T-helper 1 cell treated with Interleukin-12 subunit alpha and Interleukin-12 subunit beta and Interleukin-4 antibody, amounts not matched to agents 30 μg/mL and 1 μg/mL, for 36 hours (primary cell): ENCODE results near the gene BTG2.
A peak's percentile ranks its signal among the peaks of the same experiment; 100 is the strongest.
"Not testable (repeated sequence)": the region's sequence is repeated elsewhere in the genome, so short reads cannot be mapped to it uniquely, and the experiment has no call there.

Experiments used
- H3K27ac Mint-ChIP-seq: one replicate; pipeline ENCODE4 v1.8.0; 2021; ENCODE audit warnings: mild to moderate bottlenecking, mixed read lengths
- H3K27me3 Mint-ChIP-seq: one replicate; pipeline ENCODE4 v1.8.0; 2021; ENCODE audit warnings: low read depth, mixed read lengths
- H3K36me3 Mint-ChIP-seq: one replicate; pipeline ENCODE4 v1.8.0; 2021; ENCODE audit warnings: low read depth, mixed read lengths
- H3K4me1 Mint-ChIP-seq: one replicate; pipeline ENCODE4 v1.8.0; 2021; ENCODE audit warnings: low read depth, mixed read lengths
- H3K4me3 Mint-ChIP-seq: one replicate; pipeline ENCODE4 v1.8.0; 2021; ENCODE audit warnings: mild to moderate bottlenecking, moderate library complexity, mixed read lengths
- H3K9me3 Mint-ChIP-seq: one replicate; pipeline ENCODE4 v1.8.0; 2021; ENCODE audit warnings: mixed read lengths

Gene BTG2

DNA sequence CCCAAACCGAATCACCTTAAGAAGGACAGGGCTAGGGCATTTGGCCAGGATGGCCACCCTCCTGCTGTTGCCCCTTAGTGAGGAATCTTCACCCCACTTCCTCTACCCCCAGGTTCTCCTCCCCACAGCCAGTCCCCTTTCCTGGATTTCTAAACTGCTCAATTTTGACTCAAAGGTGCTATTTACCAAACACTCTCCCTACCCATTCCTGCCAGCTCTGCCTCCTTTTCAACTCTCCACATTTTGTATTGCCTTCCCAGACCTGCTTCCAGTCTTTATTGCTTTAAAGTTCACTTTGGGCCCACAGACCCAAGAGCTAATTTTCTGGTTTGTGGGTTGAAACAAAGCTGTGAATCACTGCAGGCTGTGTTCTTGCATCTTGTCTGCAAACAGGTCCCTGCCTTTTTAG lies 3.6 kb downstream of the BTG2 start:
- Mint-ChIP-seq H3K36me3 (peaks cover 55% of the 10 kb centered on the region), H3K9me3 (no peaks in the 10 kb centered on the region), H3K27me3 (no peaks in the 10 kb centered on the region), H3K27ac (peak overlapping the region; percentile 69), H3K4me1 (peaks cover 42% of the 10 kb centered on the region), H3K4me3 (peak overlapping the region; percentile 97)

GRCh38 chr1:203311368-203312301 lies 6.3 kb downstream of the BTG2 start:
- Mint-ChIP-seq H3K4me1 (peaks cover 32% of the 10 kb centered on the region), H3K36me3 (peaks cover 55% of the 10 kb centered on the region), H3K9me3 (no peaks in the 10 kb centered on the region), H3K4me3 (no peak overlapping the region), H3K27me3 (no peaks in the 10 kb centered on the region), H3K27ac (peak overlapping the region; percentile 36)

DNA sequence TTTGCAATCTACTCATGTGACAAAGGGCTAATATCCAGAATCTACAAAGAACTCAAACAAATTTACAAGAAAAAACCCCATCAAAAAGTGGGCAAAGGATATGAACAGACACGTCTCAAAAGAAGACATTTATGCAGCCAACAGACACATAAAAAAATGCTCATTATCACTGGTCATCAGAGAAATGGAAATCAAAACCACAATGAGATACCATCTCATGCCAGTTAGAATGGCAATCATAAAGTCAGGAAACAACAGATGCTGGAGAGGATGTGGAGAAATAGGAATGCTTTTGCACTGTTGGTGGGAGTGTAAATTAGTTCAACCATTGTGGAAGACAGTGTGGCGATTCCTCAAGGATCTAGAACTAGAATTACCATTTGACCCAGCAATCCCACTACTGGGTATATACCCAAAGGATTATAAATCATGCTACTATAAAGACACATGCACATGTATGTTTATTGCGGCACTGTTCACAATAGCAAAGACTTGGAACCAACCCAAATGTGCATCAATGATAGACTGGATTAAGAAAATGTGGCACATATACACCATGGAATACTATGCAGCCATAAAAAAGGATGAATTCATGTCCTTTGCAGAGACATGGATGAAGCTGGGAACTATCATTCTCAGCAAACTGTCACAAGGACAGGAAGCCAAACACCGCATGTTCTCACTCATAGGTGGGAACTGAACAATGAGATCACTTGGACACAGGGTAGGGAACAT lies 8.9 kb downstream of the BTG2 start:
- not testable (repeated sequence) for H3K9me3 Mint-ChIP-seq, H3K27me3 Mint-ChIP-seq, H3K4me3 Mint-ChIP-seq, H3K27ac Mint-ChIP-seq
- peaks cover 21% of the 10 kb centered on the region for H3K4me1 Mint-ChIP-seq
- peaks cover 34% of the 10 kb centered on the region for H3K36me3 Mint-ChIP-seq

DNA sequence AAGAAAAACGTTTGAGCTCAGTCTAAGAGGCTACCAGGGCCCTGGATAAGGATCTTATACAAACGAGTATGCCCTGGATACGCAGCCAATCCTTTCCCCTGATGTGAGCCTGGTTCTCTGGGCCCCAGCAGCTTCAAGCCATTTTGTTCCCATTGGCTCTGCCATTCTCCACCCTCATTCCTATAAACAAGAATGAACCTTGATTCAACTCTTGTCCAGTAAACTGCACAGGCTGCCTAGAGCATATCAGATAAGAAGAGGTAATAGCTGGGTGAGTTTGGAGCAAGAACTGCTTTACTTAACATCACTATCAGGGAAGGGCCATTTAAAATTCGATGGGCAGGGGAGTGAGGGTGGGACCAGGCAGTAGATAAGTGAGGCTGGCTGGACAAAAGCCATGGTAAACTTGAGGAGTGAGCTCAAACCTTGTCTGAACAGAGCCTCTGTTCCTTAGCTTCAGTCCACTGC lies 11.3 kb downstream of the BTG2 start:
- no peak overlapping the region for H3K4me3 Mint-ChIP-seq
- H3K9me3 Mint-ChIP-seq = no peaks in the 10 kb centered on the region
- H3K4me1 Mint-ChIP-seq = peaks cover 28% of the 10 kb centered on the region
- H3K27me3 Mint-ChIP-seq = no peaks in the 10 kb centered on the region
- peaks cover 20% of the 10 kb centered on the region for H3K36me3 Mint-ChIP-seq
- no peak overlapping the region for H3K27ac Mint-ChIP-seq

DNA sequence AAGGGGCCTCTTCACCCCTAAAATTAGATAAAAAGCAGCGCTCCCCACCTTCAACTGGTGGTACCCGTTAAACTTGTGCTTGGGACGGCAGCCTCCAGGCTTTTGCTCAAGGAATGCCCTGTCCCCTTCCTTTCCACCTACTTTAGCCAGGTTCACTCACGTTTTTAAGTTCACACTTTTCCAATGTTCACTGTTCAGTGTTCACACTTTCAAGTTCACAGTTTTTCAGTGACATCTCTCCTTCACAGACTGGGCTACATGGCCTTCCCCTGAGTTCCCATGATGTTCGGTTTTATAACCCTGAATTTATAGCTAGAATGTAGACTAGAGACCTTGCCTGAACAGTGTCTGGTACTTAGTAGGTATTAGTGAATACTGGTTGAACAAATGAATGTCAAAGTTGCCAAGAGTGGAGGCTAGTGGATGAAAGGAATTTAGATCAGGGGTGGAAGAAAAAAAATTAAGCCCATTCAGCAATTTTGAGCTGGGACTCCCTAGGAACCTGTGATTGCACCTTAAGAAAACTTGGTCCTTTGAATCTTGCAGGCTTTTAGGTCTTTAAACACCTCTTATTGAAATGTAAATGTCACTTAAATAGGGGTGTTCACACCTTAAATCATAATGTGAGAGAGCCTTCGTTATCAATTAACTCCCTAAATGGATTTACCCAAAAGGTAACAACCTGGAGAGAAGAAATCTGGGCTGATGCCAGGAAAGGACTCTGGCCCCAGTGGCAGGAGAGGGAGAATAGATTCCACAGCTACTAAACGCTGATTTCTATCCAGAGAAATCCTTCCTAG lies 12.3 kb downstream of the BTG2 start:
- Mint-ChIP-seq H3K27ac (no peak overlapping the region), H3K27me3 (no peaks in the 10 kb centered on the region), H3K4me3 (no peak overlapping the region), H3K4me1 (peaks cover 38% of the 10 kb centered on the region), H3K36me3 (peaks cover 20% of the 10 kb centered on the region), H3K9me3 (no peaks in the 10 kb centered on the region)

DNA sequence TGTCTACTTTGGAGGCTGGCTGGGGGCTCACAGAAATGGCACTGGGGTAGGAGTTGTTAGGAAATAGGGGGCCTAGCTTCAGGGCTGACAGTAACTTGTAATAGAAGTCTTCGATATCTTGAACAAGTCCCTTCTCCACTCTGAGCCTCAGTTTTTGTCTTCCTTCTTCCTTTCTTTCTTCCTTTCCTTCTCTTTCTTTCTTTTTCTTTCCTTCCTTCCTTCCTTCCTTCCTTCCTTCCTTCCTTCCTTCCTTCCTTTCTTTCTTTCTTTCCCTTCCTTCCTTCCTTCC lies 12.9 kb downstream of the BTG2 start:
- H3K36me3 Mint-ChIP-seq = peaks cover 20% of the 10 kb centered on the region
- peaks cover 43% of the 10 kb centered on the region for H3K4me1 Mint-ChIP-seq
- H3K27me3 Mint-ChIP-seq = no peaks in the 10 kb centered on the region
- no peak overlapping the region for H3K4me3 Mint-ChIP-seq
- H3K9me3 Mint-ChIP-seq = no peaks in the 10 kb centered on the region
- H3K27ac Mint-ChIP-seq = no peak overlapping the region

- Mint-ChIP-seq H3K4me3 (peak overlapping the region; percentile 45), H3K9me3 (no peaks in the 10 kb centered on the region), H3K27ac (peak overlapping the region; percentile 90), H3K4me1 (peaks cover 66% of the 10 kb centered on the region), H3K36me3 (peaks cover 7% of the 10 kb centered on the region), H3K27me3 (no peaks in the 10 kb centered on the region)
Measured at GRCh38 chr1:203320591-203321272, 15.4 kb downstream of the BTG2 start.

DNA sequence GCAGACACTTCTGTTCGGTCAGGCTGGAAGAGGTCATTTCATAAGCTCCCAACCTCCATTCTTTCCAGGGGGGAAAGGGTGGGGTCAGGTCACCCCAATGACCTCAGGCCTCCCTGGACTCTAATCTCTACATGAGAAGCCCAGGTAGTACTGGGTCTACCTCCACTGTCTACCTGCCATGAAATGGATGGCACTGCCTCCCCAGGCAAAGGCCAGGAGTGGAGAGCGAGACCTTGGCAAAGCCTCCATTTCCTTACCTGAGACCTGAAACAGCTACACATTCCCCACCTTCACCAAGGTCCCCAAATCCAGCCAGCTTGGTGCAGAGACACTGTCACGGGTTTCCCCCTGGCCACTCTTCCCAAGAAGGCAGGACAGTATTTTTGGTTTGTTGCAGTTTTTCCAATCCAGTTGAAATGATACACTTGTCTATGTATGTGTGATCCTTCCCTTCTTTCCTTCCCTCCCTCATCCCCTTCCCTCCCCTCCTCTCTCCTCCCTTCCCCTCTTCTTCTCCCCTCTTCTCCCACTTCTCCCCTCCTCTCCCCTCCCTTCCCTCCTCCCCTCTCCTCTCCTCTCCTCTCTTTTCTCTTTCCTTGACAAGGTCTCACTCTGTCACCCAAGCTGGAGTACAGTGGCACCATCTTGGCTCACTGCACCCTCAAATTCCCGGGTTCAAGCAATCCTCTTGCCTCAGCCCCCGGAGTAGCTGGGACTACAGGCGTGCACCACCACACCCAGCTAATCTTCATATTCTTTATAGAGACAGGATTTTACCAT lies 16.1 kb downstream of the BTG2 start:
- Mint-ChIP-seq H3K4me3 (peak overlapping the region; percentile 45), H3K4me1 (peaks cover 73% of the 10 kb centered on the region), H3K27me3 (no peaks in the 10 kb centered on the region), H3K9me3 (no peaks in the 10 kb centered on the region), H3K27ac (peak overlapping the region; percentile 90), H3K36me3 (peaks cover 5% of the 10 kb centered on the region)

GRCh38 chr1:203322500-203323179 lies 17.3 kb downstream of the BTG2 start:
- Mint-ChIP-seq H3K4me1 (peaks cover 74% of the 10 kb centered on the region), H3K4me3 (peak overlapping the region; percentile 16), H3K27me3 (no peaks in the 10 kb centered on the region), H3K36me3 (peaks cover 5% of the 10 kb centered on the region), H3K27ac (peak overlapping the region; percentile 90), H3K9me3 (no peaks in the 10 kb centered on the region)

DNA sequence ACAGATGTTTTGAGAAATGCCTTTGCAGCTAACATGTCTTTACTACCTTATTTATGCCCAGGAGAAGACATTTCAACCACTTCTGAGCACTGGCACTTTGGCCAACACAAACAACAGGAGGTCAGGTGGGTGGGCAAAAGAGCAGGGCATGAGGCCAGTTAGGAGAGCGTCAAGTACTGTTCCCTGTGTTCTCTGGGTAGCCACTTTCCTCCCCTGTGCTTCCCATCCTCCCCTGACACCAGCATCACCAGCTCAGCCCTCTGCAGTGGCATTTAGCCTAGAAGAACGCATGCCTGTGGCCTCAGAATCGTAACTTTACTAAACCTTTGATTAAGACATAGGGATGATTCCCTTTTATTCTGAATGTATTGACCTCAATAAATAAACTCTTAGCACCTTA lies 18.3 kb downstream of the BTG2 start:
- Mint-ChIP-seq H3K27me3 (no peaks in the 10 kb centered on the region), H3K9me3 (no peaks in the 10 kb centered on the region), H3K36me3 (peaks cover 3% of the 10 kb centered on the region), H3K4me1 (peaks cover 81% of the 10 kb centered on the region), H3K4me3 (peak overlapping the region; percentile 68), H3K27ac (peak overlapping the region; percentile 87)

DNA sequence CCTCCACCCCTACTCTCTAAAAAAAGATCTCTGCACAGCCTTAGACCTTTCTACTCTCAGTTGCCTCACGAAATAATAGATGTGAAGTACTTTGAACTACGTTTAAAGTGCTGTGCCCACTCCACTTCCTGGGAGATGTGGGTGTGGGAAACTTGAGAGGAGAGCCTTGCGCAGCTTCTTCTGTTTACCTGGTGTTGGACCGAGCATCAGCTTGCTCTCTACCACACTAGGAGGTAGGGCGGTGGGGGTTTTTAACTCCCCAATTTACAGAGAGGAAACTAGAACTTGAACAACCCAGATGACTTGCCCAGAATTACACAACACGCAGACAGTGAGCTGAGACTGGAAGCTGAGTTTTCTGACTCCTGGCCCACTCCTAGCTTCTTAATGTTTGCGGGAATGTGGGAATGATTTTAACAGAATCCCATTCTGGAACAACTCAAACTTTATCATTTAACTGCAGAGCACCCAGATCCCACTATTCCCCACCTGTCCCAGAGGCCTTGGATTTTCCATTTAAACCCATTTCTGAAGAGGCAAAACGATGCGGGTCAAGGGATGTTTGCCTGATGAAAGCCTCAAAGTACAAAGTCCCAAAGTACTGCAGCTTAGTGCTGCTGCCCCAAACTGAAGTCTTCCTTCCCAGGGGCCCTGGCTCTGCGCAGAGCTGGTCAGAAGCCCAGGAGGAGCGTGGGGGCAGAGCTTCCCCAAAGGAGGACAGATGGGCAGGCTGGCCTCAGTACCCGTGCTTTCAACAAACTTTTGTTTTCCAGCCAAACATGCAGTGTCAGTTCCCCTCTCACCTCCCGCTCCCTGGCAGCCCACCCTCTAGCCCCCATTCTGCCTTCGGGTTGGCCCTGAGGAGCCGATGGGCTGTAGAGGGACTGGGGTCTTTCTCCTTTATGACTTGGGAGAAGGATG lies 19.0 kb downstream of the BTG2 start:
- no peaks in the 10 kb centered on the region for H3K36me3 Mint-ChIP-seq
- H3K27me3 Mint-ChIP-seq = no peaks in the 10 kb centered on the region
- peak overlapping the region; percentile 87 for H3K27ac Mint-ChIP-seq
- H3K9me3 Mint-ChIP-seq = no peaks in the 10 kb centered on the region
- H3K4me3 Mint-ChIP-seq = peak overlapping the region; percentile 72
- peaks cover 82% of the 10 kb centered on the region for H3K4me1 Mint-ChIP-seq

DNA sequence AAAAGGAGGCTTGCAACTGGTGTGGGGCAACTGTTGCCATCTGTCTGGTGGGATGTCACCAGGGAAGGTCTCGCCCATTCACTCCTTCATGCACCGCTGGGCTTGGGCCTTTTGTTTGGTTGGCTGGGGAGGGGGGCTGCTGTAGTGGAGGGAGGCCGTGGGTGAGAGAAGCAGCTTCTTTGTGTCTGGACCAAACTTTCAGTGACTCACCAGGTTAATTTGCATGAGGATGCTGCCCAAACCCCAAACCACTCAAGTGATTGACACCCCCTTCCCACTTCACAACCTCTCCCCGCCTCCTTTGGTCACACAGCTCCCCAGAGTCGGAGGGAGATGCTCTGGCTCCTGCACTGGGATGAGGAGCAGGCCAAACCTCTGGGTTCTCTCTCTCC lies 19.7 kb downstream of the BTG2 start:
- H3K9me3 Mint-ChIP-seq = no peaks in the 10 kb centered on the region
- H3K4me3 Mint-ChIP-seq = peak overlapping the region; percentile 72
- peaks cover 80% of the 10 kb centered on the region for H3K4me1 Mint-ChIP-seq
- peak overlapping the region; percentile 87 for H3K27ac Mint-ChIP-seq
- no peaks in the 10 kb centered on the region for H3K27me3 Mint-ChIP-seq
- no peaks in the 10 kb centered on the region for H3K36me3 Mint-ChIP-seq
